Coronary artery (tissue), 2 donors: Measurements from ENCODE around the gene CYB5B.

Source experiments
- DNase-seq: peaks from one replicate; pipeline ENCODE4 v3.0.0-alpha.2; 2017; ENCODE audit warnings: low spot score
- H3K27ac ChIP-seq, 2 donors: fragments of 200-600 bp; sonication (generic); one replicate each; pipeline ENCODE4 v1.5.1; 2016 to 2019
- H3K4me3 ChIP-seq: fragments of 200-600 bp; sonication (generic); 2 replicates; pipeline ENCODE4 v1.5.1; 2016; ENCODE audit warnings: mild to moderate bottlenecking, moderate library complexity
- TF ChIP-seq, protein P1 (sequence below): fragments of 200-600 bp; sonication (generic); IDR thresholded peaks from one replicate; pipeline ENCODE4 v1.5.1; 2019; ENCODE audit warnings: antibody characterized with exemption

CYB5B gene, protein sequence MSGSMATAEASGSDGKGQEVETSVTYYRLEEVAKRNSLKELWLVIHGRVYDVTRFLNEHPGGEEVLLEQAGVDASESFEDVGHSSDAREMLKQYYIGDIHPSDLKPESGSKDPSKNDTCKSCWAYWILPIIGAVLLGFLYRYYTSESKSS

DNA sequence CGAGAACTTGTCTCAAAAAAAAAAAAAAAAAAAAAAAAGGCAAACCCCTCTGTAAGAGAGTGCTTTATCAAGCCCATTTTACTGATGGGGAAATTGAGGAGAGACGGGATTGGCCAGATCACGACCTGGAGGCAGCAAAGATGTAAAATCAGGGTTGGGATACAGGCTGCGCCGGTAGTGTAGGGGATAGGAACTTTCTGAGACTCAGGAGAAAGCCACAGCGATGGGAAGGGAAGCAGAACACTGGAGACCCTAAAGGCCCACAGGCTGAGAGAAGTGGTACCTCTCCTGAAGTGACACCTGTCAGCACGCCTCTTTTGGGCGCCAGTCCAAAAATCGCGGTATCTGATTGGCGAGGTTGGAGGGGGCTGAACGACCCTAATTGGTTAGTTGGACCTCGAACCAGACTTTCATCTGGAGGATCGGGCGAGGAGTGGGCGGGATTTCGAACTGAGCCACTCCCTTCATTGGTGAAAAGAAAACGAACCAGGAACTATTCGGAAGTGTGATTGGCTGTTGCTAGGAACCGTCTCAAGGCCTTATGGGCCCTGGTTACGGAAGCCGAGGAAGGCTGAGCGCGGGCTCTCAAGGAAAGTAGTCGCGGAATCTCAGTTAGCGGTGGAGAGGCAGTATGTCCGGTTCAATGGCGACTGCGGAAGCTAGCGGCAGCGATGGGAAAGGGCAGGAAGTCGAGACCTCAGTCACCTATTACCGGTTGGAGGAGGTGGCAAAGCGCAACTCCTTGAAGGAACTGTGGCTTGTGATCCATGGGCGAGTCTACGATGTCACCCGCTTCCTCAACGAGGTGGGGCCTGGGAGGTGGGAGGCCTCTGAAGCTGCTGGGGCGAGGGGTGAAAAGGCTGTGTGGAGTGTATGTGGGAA, at the start of gene CYB5B:
Gene CYB5B, plus strand, starts transcription at position 567 of the 882 bp plus-strand sequence. Its CDS starts 65 bp downstream, at position 632.
- TF ChIP-seq, protein P1, sequence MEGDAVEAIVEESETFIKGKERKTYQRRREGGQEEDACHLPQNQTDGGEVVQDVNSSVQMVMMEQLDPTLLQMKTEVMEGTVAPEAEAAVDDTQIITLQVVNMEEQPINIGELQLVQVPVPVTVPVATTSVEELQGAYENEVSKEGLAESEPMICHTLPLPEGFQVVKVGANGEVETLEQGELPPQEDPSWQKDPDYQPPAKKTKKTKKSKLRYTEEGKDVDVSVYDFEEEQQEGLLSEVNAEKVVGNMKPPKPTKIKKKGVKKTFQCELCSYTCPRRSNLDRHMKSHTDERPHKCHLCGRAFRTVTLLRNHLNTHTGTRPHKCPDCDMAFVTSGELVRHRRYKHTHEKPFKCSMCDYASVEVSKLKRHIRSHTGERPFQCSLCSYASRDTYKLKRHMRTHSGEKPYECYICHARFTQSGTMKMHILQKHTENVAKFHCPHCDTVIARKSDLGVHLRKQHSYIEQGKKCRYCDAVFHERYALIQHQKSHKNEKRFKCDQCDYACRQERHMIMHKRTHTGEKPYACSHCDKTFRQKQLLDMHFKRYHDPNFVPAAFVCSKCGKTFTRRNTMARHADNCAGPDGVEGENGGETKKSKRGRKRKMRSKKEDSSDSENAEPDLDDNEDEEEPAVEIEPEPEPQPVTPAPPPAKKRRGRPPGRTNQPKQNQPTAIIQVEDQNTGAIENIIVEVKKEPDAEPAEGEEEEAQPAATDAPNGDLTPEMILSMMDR, result no peak
- Histone ChIP-seq H3K4me3 (peak within 1 kb of the TSS; percentile 80), H3K27ac (peak within 1 kb of the TSS; percentile 68 to 77)
- DNase-seq, result peak; percentile 96

DNA sequence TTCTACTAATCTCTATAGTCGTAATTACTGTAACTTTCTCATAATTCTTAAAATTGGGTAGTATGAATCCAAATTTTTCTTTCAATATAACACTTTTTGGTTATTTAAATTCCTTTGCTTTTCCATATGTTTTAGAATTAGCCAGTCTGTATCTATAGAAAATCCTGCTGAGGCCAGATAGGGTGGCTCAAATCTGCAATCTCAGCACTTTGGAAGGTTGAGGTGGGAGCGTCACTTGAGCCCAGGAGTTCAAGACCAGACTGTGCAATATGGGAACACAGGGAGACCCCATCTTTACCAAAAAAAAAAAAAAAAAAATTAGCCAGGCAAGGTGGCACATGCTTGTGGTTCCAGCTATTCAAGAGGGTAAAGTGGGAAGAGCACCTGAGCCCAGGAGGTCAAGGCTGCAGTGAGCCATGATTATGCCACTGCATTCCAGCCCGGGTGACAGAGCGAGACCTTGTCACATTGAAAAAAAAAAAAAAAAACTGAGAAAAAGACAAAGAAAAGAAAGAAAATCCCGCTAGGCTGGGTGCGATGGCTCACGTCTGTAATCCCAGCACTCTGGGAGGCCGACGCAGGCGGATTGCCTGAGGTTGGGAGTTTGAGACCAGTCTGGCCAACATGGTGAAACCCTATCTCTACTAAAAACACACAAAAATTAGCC, 47.9 kb upstream of the CYB5B start:
- no peak overlapping the region for H3K27ac ChIP-seq
- no peak overlapping the region for H3K4me3 ChIP-seq
- DNase-seq, result no peak
- TF ChIP-seq, protein P1, result no peak

DNA sequence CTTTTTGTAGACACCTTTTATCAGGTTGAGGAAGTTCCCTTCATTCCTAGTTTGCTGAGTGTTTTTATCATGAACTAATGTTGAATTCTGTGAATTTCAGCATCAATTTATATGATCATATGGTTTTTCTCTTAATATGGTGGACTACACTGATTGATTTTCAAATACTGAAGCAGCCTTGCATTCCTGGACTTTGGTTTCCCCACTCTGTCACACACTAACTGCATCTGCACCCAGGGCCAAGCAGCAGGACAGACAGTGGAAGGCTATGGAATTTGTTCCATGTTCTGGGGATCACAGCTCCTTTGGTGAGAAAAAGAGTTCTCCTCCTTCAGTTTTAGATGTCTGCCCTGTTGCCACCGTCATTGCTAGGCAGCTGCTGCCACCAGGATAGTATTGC, 46.4 kb upstream of the CYB5B start:
- Histone ChIP-seq H3K4me3 (no peak overlapping the region), H3K27ac (no peak overlapping the region)
- TF ChIP-seq, protein P1, result no peak
- no peak for DNase-seq

DNA sequence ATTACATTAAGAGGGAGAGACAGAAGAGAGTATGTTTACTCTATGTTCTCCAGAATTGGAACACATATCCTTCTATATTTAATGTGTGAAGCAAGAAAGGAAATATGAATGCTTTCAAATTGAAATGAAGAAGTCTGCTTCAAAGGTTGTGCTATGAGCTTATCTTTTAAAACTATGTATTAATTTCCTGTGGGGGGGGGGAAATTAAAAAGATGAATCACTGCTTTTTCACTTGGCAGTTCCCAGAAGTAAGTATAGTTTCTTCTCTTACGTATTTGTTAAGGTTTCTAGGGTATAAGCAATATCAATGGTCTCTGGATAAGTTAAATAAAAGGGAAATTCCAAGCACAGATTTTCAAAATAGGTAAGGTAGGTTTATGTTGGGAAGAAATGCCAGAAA, 45.7 kb upstream of the CYB5B start:
- DNase-seq, result no peak
- H3K27ac ChIP-seq, result no peak overlapping the region
- TF ChIP-seq, protein P1, result no peak

DNA sequence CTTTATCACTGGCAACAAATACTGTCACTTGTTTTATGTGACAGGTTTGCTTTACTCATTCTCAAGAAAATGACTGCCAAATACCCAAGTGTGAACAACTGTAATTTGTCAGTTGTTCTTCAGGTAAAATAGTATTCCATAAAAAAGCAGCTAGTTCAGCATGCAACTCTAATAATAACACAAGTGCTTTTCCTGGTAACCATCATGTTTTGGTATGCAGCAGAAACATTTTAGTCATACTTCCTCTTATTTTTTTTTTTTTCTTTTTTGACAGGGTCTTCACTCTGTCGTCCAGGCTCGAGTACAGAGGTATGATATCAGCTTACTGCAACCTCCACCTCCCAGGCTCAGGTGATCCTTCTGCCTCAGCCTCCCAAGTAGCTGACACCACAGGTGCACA, 43.2 kb upstream of the CYB5B start:
- H3K4me3 ChIP-seq, result no peak overlapping the region

More for the DNA sequence above, 45.7 kb upstream of the CYB5B start:
- no peak overlapping the region for H3K4me3 ChIP-seq

DNA sequence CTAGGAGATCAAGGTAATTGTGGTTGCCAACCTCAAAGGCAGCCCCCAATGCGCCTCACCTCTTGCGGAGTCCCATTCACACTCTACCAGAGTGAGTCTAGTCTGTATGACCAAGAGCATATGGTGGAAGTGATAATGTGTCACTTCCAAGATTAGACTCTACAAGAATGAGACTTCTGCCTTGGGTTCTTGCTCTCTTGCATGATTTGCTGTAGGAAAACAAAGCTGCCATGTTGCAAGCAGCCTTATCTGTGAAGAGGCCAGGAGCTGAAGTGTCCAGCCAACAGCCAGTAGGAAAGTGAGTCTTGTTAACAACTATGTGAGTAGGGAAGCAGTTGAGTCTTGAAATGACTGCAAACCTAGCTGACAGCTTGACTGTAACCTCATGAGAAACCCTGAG, 42.0 kb upstream of the CYB5B start:
- TF ChIP-seq, protein P1, result no peak
- DNase-seq, result no peak
- H3K27ac ChIP-seq, result no peak overlapping the region
- H3K4me3 ChIP-seq, result no peak overlapping the region

More for the DNA sequence above, 43.2 kb upstream of the CYB5B start:
- peak overlapping the region in 1 of 2 donors; percentile 50 for H3K27ac ChIP-seq
- TF ChIP-seq, protein P1, result no peak
- no peak for DNase-seq
